GM23338 (cell line): ENCODE results near the gene DSG1. TPM values are rescaled to one million over a fixed set of nuclear protein-coding genes. Genes with fewer than 3 reads are reported as not detected.

ENCODE experiments used
- ATAC-seq: fragments of 200-7000 bp; cut with Tn5 transposase; 3 replicates; pipeline ENCODE4 v1.9.1; 2020
- DNase-seq: peaks from one replicate; pipeline ENCODE4 v3.0.0-alpha.2; 2015; ENCODE audit warnings: low spot score
- H2AFZ ChIP-seq: fragments of 200-600 bp; sonication (generic); 2 replicates; pipeline ENCODE4 v1.8.0; 2016; ENCODE audit warnings: antibody characterized with exemption, mild to moderate bottlenecking, moderate library complexity
- H3F3A ChIP-seq: fragments of 200-600 bp; sonication (generic); replicated peaks from 2 replicates; pipeline ENCODE4 v1.8.0; 2017; ENCODE audit warnings: antibody characterized with exemption, mixed run types, low read depth
- H3K27ac ChIP-seq: fragments of 200-600 bp; sonication (generic); 2 replicates; pipeline ENCODE4 v1.6.1; 2016; ENCODE audit warnings: low read depth
- H3K27me3 ChIP-seq: fragments of 200-600 bp; sonication (generic); 2 replicates; pipeline ENCODE4 v1.8.0; 2016; ENCODE audit warnings: mild to moderate bottlenecking, mixed run types, moderate library complexity; ENCODE audit not compliant: insufficient read depth
- H3K36me3 ChIP-seq: fragments of 200-600 bp; sonication (generic); 2 replicates; pipeline ENCODE4 v1.8.0; 2016; ENCODE audit warnings: mild to moderate bottlenecking; ENCODE audit not compliant: insufficient read depth
- H3K4me1 ChIP-seq: fragments of 200-600 bp; sonication (generic); 2 replicates; pipeline ENCODE4 v1.8.0; 2016; ENCODE audit warnings: mild to moderate bottlenecking, moderate library complexity; ENCODE audit not compliant: insufficient read depth
- H3K4me2 ChIP-seq: fragments of 200-600 bp; sonication (generic); 2 replicates; pipeline ENCODE4 v1.7.1; 2017; ENCODE audit warnings: mixed run types
- H3K4me3 ChIP-seq: fragments of 200-600 bp; sonication (generic); 2 replicates; pipeline ENCODE4 v1.6.1; 2016; ENCODE audit warnings: mixed run types
- H3K79me2 ChIP-seq: fragments of 200-600 bp; sonication (generic); replicated peaks from 2 replicates; pipeline ENCODE4 v1.8.0; 2017; ENCODE audit warnings: mild to moderate bottlenecking; ENCODE audit not compliant: insufficient read depth
- H3K9me2 ChIP-seq: fragments of 200-600 bp; sonication (generic); 2 replicates; pipeline ENCODE4 v1.8.0; 2017; ENCODE audit not compliant: insufficient read depth
- H4K20me1 ChIP-seq: fragments of 200-600 bp; sonication (generic); replicated peaks from 2 replicates; pipeline ENCODE4 v1.8.0; 2017; ENCODE audit warnings: mild to moderate bottlenecking; ENCODE audit not compliant: insufficient read depth
- H3K27ac Mint-ChIP-seq: 2 replicates; pipeline ENCODE4 v1.8.0; 2020; ENCODE audit warnings: inconsistent platforms, mild to moderate bottlenecking, moderate library complexity, mixed read lengths
- H3K27me3 Mint-ChIP-seq: 3 replicates; pipeline ENCODE4 v1.8.0; 2022; ENCODE audit warnings: low read depth, mild to moderate bottlenecking, moderate library complexity, mixed read lengths, inconsistent platforms; ENCODE audit not compliant: insufficient read depth, poor library complexity
- H3K36me3 Mint-ChIP-seq: 3 replicates; pipeline ENCODE4 v1.8.0; 2021; ENCODE audit warnings: low read depth, mild to moderate bottlenecking, inconsistent platforms, moderate library complexity, mixed read lengths
- H3K4me1 Mint-ChIP-seq: 3 replicates; pipeline ENCODE4 v1.8.0; 2020; ENCODE audit warnings: mild to moderate bottlenecking, inconsistent platforms, mixed read lengths
- H3K4me3 Mint-ChIP-seq: 3 replicates; pipeline ENCODE4 v1.8.0; 2021; ENCODE audit warnings: moderate library complexity, mild to moderate bottlenecking, inconsistent platforms, mixed read lengths
- H3K9me3 Mint-ChIP-seq: 3 replicates; pipeline ENCODE4 v1.8.0; 2020; ENCODE audit warnings: moderate library complexity, mild to moderate bottlenecking, inconsistent platforms, mixed read lengths
- CTCF ChIP-seq, 2 experiments: fragments of 200-600 bp in 1 of 2; sonication (generic) in 1 of 2; conservative IDR thresholded peaks; 2 replicates each; pipeline versions ENCODE4 v1.5.1 to v1.6.1; 2016 to 2017; ENCODE audit warnings: antibody characterized with exemption in 2 of 2, low read depth in 2 of 2, mild to moderate bottlenecking in 2 of 2, moderate library complexity in 1 of 2
- ETS1 ChIP-seq: IDR thresholded peaks from 2 replicates; pipeline ENCODE4 v1.6.1; 2016; ENCODE audit warnings: antibody characterized with exemption
- EZH2 ChIP-seq: fragments of 200-600 bp; sonication (generic); IDR thresholded peaks from one replicate; pipeline ENCODE4 v1.8.0; 2017; ENCODE audit warnings: antibody characterized with exemption, mild to moderate bottlenecking, low read depth; ENCODE audit not compliant: unreplicated experiment
- EZH2phosphoT487 ChIP-seq: fragments of 200-600 bp; sonication (generic); IDR thresholded peaks from one replicate; pipeline ENCODE4 v1.8.1; 2018; ENCODE audit warnings: antibody characterized with exemption; ENCODE audit not compliant: unreplicated experiment
- NANOG ChIP-seq: IDR thresholded peaks from 2 replicates; pipeline ENCODE4 v1.6.1; 2016; ENCODE audit warnings: antibody characterized with exemption, borderline replicate concordance
- REST ChIP-seq: IDR thresholded peaks from one replicate; pipeline ENCODE4 v1.6.1; 2018; ENCODE audit warnings: antibody characterized with exemption; ENCODE audit not compliant: unreplicated experiment
- ZNF114 ChIP-seq: fragments of 250-450 bp; sonication (Bioruptor Pico); IDR thresholded peaks from 2 replicates; pipeline ENCODE4 v1.5.0; 2020; ENCODE audit warnings: mild to moderate bottlenecking, moderate library complexity
- ZNF462 ChIP-seq: fragments of 250-450 bp; sonication (Bioruptor Pico); IDR thresholded peaks from 2 replicates; pipeline ENCODE4 v1.5.0; 2020; ENCODE audit warnings: mild to moderate bottlenecking, moderate library complexity
- polyA plus RNA-seq: library from polyadenylated mRNA; unstranded; fragments of >200 nt; fragmentation: Nextera tagmentation; extraction: Ambion mirVana; gene quantifications from 2 replicates; pipeline ENCODE4 v1.2.1, GENCODE V29; 2016
- total RNA-seq: library from RNA; depleted of rRNA; stranded (reverse); fragments of >200 nt; shearing (Covaris generic); gene quantifications from 2 replicates; pipeline ENCODE4 v1.2.3, GENCODE V29; 2014

DSG1 gene
- total and polyA plus RNA-seq, 2 experiments from 2014 or later, result not detected

GRCh38 chr18:31269566-31269965 is 48.4 kb upstream of the DSG1 start:
- H3K4me3 ChIP-seq, result no peak overlapping the region
- Mint-ChIP-seq H3K4me1 (peaks cover 12% of the 10 kb centered on the region; the same call in 2 of the 3 replicates), H3K9me3 (no peaks in the 10 kb centered on the region), H3K36me3 (no peaks in the 10 kb centered on the region), H3K27me3 (no peaks in the 10 kb centered on the region), H3K4me3 (no peak overlapping the region), H3K27ac (no peak overlapping the region)
- no peak overlapping the region for H3K27ac ChIP-seq
- TF ChIP-seq EZH2 (no peak), ETS1 (no peak), CTCF (conservative IDR thresholded peaks at IDR 0.05; ENCODE audit: low read depth in 2 of 2) (no peak), REST (no peak), ZNF462 (CRISPR knock-in tag) (no peak), EZH2phosphoT487 (no peak), ZNF114 (CRISPR knock-in tag) (no peak), NANOG (no peak)
- H4K20me1 ChIP-seq, result no peaks in the 10 kb centered on the region
- no peaks in the 10 kb centered on the region for H3K36me3 ChIP-seq
- no peaks in the 10 kb centered on the region for H3F3A ChIP-seq
- DNase-seq (no peak), ATAC-seq (no peak)
- H2AFZ ChIP-seq, result 0 out of 2 replicates have a peak overlapping the region, but pooled peaks have one; percentile 7
- H3K27me3 ChIP-seq, result no peaks in the 10 kb centered on the region
- H3K4me2 ChIP-seq, result no peak overlapping the region
- H3K9me2 ChIP-seq, result no peaks in the 10 kb centered on the region
- H3K79me2 ChIP-seq, result no peaks in the 10 kb centered on the region
- 0 out of 2 replicates have a peak, but pooled peaks cover under 1% of the 10 kb centered on the region for H3K4me1 ChIP-seq
